Measurements from ENCODE around the gene RBM28. TPM values are rescaled to one million over a fixed set of nuclear protein-coding genes. Genes with fewer than 3 reads are reported as not detected.

Gene RBM28
- total RNA-seq, 1 experiment from 2014 or later: 63.8 TPM

DNA sequence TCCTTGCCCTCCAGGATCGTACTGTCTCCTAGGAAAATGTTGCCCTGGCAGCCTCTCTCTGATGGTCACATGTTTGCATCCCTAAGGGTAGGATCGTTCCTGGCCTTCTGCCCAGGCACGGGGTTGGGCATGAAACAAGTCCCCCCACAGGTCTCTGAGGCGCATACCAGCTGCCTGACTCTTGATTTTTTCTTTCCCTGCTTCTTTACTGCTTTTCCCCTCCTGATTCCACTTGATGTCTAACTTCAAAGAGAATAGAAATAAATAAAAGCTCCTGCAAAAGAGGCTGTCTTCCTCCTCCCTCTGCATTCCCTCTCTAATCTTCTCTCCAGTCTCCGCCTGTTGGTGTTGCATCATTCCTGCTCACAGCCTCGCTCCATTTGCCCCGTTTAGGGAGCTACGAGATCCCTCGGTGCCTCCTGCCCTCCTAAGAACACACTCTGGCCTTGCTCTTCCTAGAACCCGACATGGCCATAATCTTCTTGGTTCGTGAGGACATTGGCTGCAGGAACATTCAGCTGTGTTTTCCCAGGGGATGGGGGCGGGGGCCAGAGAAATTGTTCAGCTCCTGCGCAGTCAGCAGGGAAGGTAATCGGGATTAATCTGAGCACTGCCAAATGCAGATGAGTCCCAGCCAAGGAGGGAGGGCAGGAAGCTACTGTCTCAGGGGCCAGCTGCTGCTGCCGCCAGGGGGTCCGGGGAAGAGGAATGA is 76.7 kb downstream of the RBM28 start:
- no TSS peak for BruUV-seq (replicated peaks)
- CTCF ChIA-PET: interaction anchor here (0.6 to 1.2 kb wide), 3 partner anchors 22 to 536 kb away, joined by 3 to 4 read pairs (median 3); no protein-coding TSS in a partner anchor

DNA sequence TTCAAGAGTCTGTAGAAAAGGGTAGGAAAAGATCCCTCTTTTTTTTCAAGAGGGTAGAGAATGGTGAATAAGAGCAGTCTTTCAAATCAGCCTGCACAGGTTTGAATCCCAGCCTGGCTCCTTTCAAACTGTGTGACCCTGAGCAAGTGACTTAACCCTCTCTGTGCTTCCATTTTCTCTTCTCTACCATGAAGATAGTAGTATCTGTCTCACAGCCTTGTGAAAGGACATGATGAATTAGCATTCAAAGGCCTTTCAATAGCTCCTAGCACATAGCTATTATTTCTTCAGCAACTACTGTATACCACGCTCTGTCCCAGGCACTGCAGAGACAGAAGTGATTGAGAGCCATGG is 77.2 kb downstream of the RBM28 start:
- no TSS peak for BruUV-seq (replicated peaks)
- H3K27ac Mint-ChIP-seq (ENCODE audit: low read depth, unreplicated experiment): peak overlapping the region; percentile 93
- no peaks in the 10 kb centered on the region for H3K27me3 Mint-ChIP-seq (ENCODE audit: insufficient read depth, unreplicated experiment)
- H3K9me3 Mint-ChIP-seq (ENCODE audit: unreplicated experiment): no peaks in the 10 kb centered on the region
- POLR2A ChIA-PET: interaction anchor here (0.8 to 1.6 kb wide), 5 partner anchors 29 to 129 kb away, joined by 3 to 6 read pairs (median 4); no protein-coding TSS in a partner anchor
- H3K4me1 Mint-ChIP-seq (ENCODE audit: insufficient read depth, unreplicated experiment): peaks cover 16% of the 10 kb centered on the region
- H3K36me3 Mint-ChIP-seq (ENCODE audit: insufficient read depth, unreplicated experiment): peaks cover 12% of the 10 kb centered on the region
- no peak for DNase-seq (ENCODE audit: unreplicated experiment)
- intact Hi-C loops (cut with micrococcal nuclease): no loop called here
- no peak overlapping the region for H3K4me3 Mint-ChIP-seq (ENCODE audit: unreplicated experiment)
- TF ChIP-seq, protein P1, sequence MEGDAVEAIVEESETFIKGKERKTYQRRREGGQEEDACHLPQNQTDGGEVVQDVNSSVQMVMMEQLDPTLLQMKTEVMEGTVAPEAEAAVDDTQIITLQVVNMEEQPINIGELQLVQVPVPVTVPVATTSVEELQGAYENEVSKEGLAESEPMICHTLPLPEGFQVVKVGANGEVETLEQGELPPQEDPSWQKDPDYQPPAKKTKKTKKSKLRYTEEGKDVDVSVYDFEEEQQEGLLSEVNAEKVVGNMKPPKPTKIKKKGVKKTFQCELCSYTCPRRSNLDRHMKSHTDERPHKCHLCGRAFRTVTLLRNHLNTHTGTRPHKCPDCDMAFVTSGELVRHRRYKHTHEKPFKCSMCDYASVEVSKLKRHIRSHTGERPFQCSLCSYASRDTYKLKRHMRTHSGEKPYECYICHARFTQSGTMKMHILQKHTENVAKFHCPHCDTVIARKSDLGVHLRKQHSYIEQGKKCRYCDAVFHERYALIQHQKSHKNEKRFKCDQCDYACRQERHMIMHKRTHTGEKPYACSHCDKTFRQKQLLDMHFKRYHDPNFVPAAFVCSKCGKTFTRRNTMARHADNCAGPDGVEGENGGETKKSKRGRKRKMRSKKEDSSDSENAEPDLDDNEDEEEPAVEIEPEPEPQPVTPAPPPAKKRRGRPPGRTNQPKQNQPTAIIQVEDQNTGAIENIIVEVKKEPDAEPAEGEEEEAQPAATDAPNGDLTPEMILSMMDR (IDR thresholded peaks at IDR 0.05; ENCODE audit: unreplicated experiment): no peak
- CTCF ChIA-PET: interaction anchor here (0.6 to 1.2 kb wide), 4 partner anchors 21 to 679 kb away, joined by 3 read pairs; no protein-coding TSS in a partner anchor

More for the DNA sequence above, 76.7 kb downstream of the RBM28 start:
- Mint-ChIP-seq H3K4me1 (ENCODE audit: insufficient read depth, unreplicated experiment) (peaks cover 16% of the 10 kb centered on the region), H3K9me3 (ENCODE audit: unreplicated experiment) (no peaks in the 10 kb centered on the region), H3K36me3 (ENCODE audit: insufficient read depth, unreplicated experiment) (peaks cover 12% of the 10 kb centered on the region), H3K4me3 (ENCODE audit: unreplicated experiment) (peak overlapping the region; percentile 65), H3K27me3 (ENCODE audit: insufficient read depth, unreplicated experiment) (no peaks in the 10 kb centered on the region), H3K27ac (ENCODE audit: low read depth, unreplicated experiment) (peak overlapping the region; percentile 93)
- TF ChIP-seq, protein P1 (IDR thresholded peaks at IDR 0.05; ENCODE audit: unreplicated experiment): no peak
- POLR2A ChIA-PET: interaction anchor here (0.7 to 1.6 kb wide), 5 partner anchors 30 to 584 kb away, joined by 3 to 6 read pairs (median 4); no protein-coding TSS in a partner anchor
- DNase-seq (ENCODE audit: unreplicated experiment): peak; percentile 90
- intact Hi-C loops (cut with micrococcal nuclease): no loop called here

DNA sequence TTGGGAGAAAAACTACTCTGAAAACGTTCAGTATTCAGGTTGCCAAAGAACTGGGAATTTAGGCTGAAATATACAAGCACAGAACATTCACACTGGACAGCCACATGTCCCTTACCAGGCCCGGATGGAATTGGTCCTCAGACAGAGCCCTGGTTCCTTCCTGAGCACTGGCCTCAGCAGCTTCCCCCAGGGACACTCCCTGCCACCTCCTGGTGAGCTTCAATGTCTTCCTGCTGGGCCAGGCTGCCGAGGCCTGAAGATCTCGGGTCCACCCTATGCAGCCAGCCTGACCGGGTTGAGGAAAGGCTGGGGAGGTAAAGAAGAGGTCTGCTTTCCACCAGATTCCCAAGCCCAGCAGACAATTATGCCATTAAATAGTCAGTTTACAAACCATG is 77.8 kb downstream of the RBM28 start:
- intact Hi-C loops (cut with micrococcal nuclease): no loop called here
- no peak overlapping the region for H3K4me3 Mint-ChIP-seq (ENCODE audit: unreplicated experiment)
- no peaks in the 10 kb centered on the region for H3K9me3 Mint-ChIP-seq (ENCODE audit: unreplicated experiment)
- no peak for DNase-seq (ENCODE audit: unreplicated experiment)
- ChIA-PET POLR2A (interaction anchor here (0.8 to 1.6 kb wide), 2 partner anchors 29 to 128 kb away, joined by 3 to 4 read pairs; no protein-coding TSS in a partner anchor), CTCF (interaction anchor here (0.6 to 0.9 kb wide), 4 partner anchors 44 to 679 kb away, joined by 3 read pairs; no protein-coding TSS in a partner anchor)
- no peaks in the 10 kb centered on the region for H3K27me3 Mint-ChIP-seq (ENCODE audit: insufficient read depth, unreplicated experiment)
- no peak overlapping the region for H3K27ac Mint-ChIP-seq (ENCODE audit: low read depth, unreplicated experiment)
- TF ChIP-seq, protein P1 (IDR thresholded peaks at IDR 0.05; ENCODE audit: unreplicated experiment): no peak
- H3K4me1 Mint-ChIP-seq (ENCODE audit: insufficient read depth, unreplicated experiment): peaks cover 16% of the 10 kb centered on the region
- BruUV-seq (replicated peaks): no TSS peak
- peaks cover 12% of the 10 kb centered on the region for H3K36me3 Mint-ChIP-seq (ENCODE audit: insufficient read depth, unreplicated experiment)

DNA sequence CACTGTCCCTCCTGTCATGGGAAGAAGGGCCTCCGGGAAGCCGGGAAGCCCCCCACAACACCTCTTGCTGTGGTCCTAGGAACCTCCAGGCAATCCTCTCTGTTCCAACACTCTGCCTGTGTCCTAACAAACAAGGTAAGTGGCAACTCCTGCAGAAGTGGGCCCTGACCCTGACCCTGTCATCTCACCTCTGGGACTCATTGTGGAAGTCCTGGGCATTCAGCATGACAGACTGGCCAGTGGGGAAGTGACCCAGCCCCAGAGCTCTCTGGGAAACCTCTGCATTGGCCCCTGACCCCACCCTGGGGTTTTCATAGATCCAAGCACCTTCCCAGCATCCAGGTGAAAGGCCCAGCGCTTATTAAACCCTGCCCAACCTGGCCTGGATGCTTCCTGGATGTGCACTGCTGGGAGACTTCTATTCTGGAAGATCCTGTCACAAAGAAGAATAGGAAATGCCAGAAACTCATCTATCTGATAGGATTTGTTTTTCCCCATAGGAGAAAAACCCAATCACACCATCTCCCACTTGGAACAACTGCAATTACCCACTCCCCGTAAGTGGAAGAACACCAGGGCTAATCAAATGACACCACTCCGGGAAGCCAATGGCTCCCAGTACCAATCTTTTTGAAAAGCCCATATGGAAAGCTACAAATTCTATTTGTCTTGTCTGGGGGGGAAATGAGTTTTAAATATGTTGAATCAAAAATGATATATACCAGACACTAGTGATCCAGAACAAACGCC is 78.4 kb downstream of the RBM28 start:
- intact Hi-C loops (cut with micrococcal nuclease): no loop called here
- no peak for DNase-seq (ENCODE audit: unreplicated experiment)
- TF ChIP-seq, protein P1 (IDR thresholded peaks at IDR 0.05; ENCODE audit: unreplicated experiment): no peak
- Mint-ChIP-seq H3K4me3 (ENCODE audit: unreplicated experiment) (no peak overlapping the region), H3K9me3 (ENCODE audit: unreplicated experiment) (no peaks in the 10 kb centered on the region), H3K27me3 (ENCODE audit: insufficient read depth, unreplicated experiment) (no peaks in the 10 kb centered on the region), H3K36me3 (ENCODE audit: insufficient read depth, unreplicated experiment) (peaks cover 12% of the 10 kb centered on the region), H3K27ac (ENCODE audit: low read depth, unreplicated experiment) (no peak overlapping the region), H3K4me1 (ENCODE audit: insufficient read depth, unreplicated experiment) (peaks cover 16% of the 10 kb centered on the region)
- BruUV-seq (replicated peaks): no TSS peak
- POLR2A ChIA-PET: interaction anchor here (0.8 to 1.6 kb wide), 2 partner anchors 29 to 127 kb away, joined by 3 to 4 read pairs; no protein-coding TSS in a partner anchor
- CTCF ChIA-PET: interaction anchor here (0.6 to 1.0 kb wide), 4 partner anchors 9 to 596 kb away, joined by 3 to 4 read pairs (median 4); no protein-coding TSS in a partner anchor

Measured in MCF 10A (cell line).